ENCODE results near the gene RASGEF1C.

RASGEF1C gene

GRCh38 chr5:180160789-180161188 is 48.2 kb downstream of the RASGEF1C start:
- H3K4me3 ChIP-seq (ENCODE audit: control insufficient read depth, low read depth, low read length), result no peak overlapping the region
- TF ChIP-seq CTCF (IDR thresholded peaks at IDR 0.05; ENCODE audit: control insufficient read depth, insufficient read depth, low read depth, low read length, missing control alignments), result no peak
- DNase-seq (ENCODE audit: low read depth), result no peak

GRCh38 chr5:180160215-180160614 is 48.8 kb downstream of the RASGEF1C start:
- no peak for DNase-seq (ENCODE audit: low read depth)
- no peak overlapping the region for H3K4me3 ChIP-seq (ENCODE audit: control insufficient read depth, low read depth, low read length)
- TF ChIP-seq CTCF (IDR thresholded peaks at IDR 0.05; ENCODE audit: control insufficient read depth, insufficient read depth, low read depth, low read length, missing control alignments), result no peak

GRCh38 chr5:180159756-180160155 is 49.3 kb downstream of the RASGEF1C start:
- H3K4me3 ChIP-seq (ENCODE audit: control insufficient read depth, low read depth, low read length), result no peak overlapping the region
- TF ChIP-seq CTCF (IDR thresholded peaks at IDR 0.05; ENCODE audit: control insufficient read depth, insufficient read depth, low read depth, low read length, missing control alignments), result no peak
- DNase-seq (ENCODE audit: low read depth), result no peak

- no peak for DNase-seq (ENCODE audit: low read depth)
- TF ChIP-seq CTCF (IDR thresholded peaks at IDR 0.05; ENCODE audit: control insufficient read depth, insufficient read depth, low read depth, low read length, missing control alignments), result no peak
- H3K4me3 ChIP-seq (ENCODE audit: control insufficient read depth, low read depth, low read length), result no peak overlapping the region
Measured at GRCh38 chr5:180157866-180158265, 51.1 kb downstream of the RASGEF1C start.

GRCh38 chr5:180156141-180156540 is 52.9 kb downstream of the RASGEF1C start:
- no peak for TF ChIP-seq CTCF (IDR thresholded peaks at IDR 0.05; ENCODE audit: control insufficient read depth, insufficient read depth, low read depth, low read length, missing control alignments)
- no peak for DNase-seq (ENCODE audit: low read depth)
- H3K4me3 ChIP-seq (ENCODE audit: control insufficient read depth, low read depth, low read length), result no peak overlapping the region

- H3K4me3 ChIP-seq (ENCODE audit: control insufficient read depth, low read depth, low read length), result no peak overlapping the region
- DNase-seq (ENCODE audit: low read depth), result no peak
- no peak for TF ChIP-seq CTCF (IDR thresholded peaks at IDR 0.05; ENCODE audit: control insufficient read depth, insufficient read depth, low read depth, low read length, missing control alignments)
Measured at GRCh38 chr5:180155365-180155926, 53.6 kb downstream of the RASGEF1C start.

Measured in AG09309 (cell line).